ENCODE results near the gene TDP1.

TDP1 gene

DNA sequence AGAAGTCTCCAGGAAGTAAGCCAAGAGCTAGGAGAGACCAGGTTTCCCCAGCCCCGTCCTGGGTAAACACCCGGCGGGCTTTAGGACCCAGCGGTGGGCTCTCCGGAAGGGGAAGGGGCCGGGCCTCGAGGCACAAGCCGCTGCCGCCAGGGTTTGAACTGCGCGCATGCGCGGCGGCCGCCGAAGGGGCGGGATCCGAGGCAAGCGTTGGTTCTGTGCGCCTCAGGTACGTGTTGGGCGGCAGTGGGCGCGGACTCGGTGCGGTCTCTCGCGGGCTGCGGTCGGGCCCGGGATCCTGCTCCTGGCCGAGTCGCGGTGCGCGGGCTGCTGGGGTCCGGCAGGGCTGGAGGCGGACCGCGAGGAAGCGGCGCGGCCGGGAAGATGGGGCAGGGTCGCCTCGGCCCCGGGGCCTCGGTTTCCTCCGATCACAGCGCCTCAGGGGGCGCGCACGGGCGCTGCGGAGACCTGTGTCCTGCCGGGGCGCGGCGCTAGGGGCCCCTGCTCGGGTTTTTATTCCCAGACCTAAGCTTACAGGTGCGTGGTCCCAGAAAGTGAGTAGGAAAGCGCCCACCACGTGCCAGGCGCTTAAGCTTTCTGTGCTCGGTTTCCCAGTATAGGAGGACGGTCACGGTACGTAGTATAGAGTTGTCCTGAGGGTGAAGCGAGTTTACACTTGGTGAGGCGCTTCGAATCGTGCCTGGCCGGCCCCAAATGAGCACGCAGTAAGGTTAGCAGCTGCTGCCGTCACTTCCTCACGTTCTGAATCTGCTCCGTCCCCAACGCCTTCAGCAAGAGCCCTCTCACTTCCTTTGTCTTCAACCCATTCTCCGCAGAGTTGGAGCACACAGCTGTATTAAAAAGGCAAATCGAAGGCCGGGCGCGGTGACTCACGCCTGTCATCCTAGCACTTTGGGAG is at the start of gene TDP1:
TSS of gene TDP1 (plus strand) at position 183 of the 916 bp plus-strand sequence. CDS start 7,188 bp downstream, outside the sequence.
- DNase-seq (ENCODE audit: low spot score) = peak; percentile 95

DNA sequence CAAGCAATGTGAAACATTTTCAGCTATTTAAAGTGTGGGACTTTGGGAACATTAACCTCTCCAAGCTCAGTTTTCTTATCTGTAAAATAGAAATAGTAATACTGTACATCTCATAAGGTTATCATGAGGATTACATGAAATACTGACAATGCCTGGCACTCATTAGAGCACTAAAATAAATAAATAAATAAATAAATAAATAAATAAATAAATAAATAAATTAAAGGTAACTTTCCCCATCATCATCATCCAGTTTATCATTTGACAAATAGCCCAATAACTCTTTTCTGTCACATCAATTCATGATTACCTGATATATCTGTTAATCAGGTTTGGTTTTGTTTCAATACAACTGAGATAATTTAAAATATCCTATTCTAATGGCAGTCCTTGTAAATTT is 49.7 kb upstream of the TDP1 start:
- no peak for DNase-seq (ENCODE audit: low spot score)

- DNase-seq (ENCODE audit: low spot score) = no peak
Measured at GRCh38 chr14:89907655-89908054, 48.1 kb upstream of the TDP1 start.

DNA sequence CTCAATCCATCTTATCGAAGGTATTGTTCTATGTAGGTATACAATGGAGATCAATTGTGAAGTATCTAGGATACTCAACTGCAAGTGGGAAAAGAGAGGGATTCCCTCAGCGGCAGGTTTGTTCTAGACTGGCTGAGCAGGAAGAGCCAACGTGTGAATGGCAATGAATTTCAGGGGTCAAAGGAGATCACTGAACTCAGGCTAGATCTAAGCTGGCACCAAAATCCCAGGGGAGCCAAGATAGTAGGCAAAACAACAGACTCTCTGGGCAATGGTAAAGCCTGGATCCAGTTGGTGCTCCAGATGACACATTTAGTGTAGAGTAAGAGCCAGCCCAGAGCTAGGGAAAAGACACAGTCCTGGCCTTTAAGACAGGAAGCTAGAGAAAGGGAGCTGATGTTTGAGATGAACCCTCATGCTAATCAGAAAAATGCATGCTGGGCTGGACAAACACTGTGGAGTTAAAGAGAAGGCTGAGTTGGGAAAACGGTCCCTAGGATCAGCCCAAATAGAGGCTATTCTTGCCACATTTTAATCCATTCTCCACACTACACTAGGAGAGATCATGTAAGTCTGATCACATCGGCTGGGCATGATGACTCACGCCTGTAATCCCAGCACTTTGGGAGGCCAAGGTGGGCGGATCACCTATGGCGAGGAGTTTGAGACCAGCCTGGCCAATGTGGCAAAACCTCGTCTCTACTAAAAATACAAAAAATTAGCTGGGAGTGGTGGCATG is 46.8 kb upstream of the TDP1 start:
- DNase-seq (ENCODE audit: low spot score) = no peak

DNA sequence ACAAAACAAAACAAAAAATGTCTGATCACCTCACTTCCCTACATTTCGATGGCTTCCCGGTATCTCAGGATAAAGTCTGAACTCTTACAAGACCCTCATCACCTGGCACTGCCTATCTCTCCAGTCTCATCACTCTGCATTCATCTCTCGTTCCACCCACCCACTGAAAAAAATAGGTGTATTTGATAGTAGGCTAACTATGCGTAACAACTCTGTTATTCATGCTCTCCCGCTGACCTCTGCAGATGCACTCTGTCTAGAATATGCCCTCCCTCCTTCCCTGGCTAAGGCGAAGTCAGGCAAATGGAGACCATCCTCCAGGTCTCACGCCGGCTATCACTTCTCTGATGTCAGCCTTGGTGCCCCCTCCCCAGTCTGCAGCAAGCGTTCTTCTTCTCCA is 46.1 kb upstream of the TDP1 start:
- DNase-seq (ENCODE audit: low spot score) = no peak

DNA sequence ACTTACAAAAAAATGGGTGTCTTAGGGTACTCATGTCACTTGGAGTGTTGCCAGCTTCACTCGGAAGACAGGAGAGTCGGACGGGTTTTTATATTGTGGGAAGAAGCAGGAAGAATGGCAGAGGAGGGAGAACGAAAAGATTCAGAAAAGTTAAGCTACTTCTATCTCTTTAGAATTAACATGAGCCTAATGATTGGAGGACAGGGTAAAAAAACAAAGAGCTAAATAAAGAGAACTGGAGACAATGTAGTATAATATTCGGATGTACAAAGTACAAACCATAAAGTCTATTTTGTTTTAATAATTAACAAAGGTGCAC is 45.1 kb upstream of the TDP1 start:
- DNase-seq (ENCODE audit: low spot score) = no peak

GRCh38 chr14:89911010-89911919 is 44.5 kb upstream of the TDP1 start:
- DNase-seq (ENCODE audit: low spot score) = peak; percentile 42

DNA sequence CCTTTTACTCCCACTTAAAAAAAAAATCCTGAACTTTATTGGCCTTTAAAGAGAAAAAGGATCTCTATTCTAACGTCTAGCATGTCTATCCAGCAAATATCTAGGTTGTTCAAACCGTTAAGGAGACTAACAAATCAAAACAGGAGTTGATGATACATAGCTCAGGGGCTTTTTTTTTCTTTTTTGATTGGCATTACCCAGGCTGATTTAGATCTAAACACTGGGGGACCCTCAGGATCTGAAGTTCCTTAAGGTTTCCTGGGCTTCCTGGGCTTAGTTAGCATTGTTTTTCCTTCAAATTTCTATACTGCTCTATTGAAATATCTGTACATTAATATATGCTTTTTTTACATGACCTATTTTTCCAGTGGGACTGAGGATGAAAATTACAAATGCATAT is 43.5 kb upstream of the TDP1 start:
- DNase-seq (ENCODE audit: low spot score) = no peak

GRCh38 chr14:89912667-89913211 is 43.0 kb upstream of the TDP1 start:
- peak; percentile 77 for DNase-seq (ENCODE audit: low spot score)

DNA sequence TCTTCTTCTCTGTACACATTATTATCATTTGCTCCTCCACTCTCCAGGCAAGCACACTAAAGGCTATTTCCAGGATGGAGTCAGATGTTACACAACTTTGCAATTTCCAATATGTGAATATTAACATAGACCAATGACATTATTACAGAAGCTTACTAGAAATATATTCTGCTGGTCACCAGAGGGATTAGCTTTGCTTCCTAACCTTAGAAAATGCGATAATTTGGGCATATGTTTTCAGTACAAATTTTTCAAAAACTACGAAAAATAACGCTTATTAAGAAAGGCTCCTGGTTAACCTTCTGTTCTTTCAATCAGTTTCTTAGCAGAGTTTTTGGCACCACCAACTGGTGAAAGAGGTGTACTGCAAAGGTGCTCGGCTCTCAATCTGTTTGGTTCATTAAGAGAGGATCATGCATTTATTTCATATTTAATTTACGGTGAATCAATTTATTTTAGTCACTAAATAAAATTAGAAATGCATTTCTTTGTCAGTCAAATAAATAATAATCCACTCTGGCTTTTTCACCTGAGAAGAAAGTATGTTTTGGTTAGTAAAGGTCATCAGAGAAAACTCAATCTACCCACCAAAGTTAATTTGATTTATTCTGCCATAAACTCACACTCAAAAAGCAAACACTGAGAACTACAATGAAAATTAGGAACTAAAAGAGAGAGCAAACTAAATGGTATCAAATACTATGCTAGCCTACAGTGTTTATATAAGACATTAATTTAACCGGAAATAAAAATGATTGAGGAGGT is 40.4 kb upstream of the TDP1 start:
- DNase-seq (ENCODE audit: low spot score) = peak; percentile 14

DNA sequence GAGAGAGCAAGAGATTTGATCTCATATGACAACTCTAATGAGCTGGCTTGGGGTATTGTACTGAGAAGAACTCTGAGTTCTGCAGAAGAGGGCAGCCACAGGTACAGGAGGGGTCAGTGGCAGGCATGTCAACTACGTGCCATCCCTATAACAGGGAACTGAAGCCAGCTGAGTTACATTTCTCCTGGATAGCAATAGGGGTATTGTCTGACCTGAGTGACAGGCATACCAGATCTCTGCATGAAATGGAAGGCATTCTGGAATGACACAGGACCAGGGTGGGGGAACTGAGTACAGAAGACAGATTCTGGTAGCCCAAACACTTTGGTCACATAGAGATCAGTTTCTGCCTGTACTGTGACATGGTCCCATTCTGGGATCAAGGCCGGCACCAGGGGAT is 37.0 kb upstream of the TDP1 start:
- DNase-seq (ENCODE audit: low spot score) = no peak

- no peak for DNase-seq (ENCODE audit: low spot score)
Measured at GRCh38 chr14:89920056-89920455, 35.7 kb upstream of the TDP1 start.

DNA sequence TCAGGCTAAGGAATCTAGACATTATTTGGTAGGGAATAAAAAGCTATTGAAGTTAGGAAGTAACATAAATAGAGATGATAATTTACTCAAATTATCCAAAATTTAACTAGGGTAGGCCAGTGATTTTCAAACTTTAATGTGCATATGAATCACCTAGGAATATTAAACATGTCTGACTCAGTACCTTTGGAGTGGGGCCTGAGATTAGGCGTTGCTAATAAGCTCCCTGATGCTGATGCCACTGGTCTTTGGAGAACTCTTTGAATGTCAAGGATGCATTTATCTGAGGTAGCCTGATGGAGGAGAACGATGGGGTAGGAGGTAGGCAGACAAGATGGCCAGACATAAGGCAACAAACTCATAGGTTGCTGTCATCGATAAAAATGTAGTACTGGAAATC is 34.4 kb upstream of the TDP1 start:
- no peak for DNase-seq (ENCODE audit: low spot score)

DNA sequence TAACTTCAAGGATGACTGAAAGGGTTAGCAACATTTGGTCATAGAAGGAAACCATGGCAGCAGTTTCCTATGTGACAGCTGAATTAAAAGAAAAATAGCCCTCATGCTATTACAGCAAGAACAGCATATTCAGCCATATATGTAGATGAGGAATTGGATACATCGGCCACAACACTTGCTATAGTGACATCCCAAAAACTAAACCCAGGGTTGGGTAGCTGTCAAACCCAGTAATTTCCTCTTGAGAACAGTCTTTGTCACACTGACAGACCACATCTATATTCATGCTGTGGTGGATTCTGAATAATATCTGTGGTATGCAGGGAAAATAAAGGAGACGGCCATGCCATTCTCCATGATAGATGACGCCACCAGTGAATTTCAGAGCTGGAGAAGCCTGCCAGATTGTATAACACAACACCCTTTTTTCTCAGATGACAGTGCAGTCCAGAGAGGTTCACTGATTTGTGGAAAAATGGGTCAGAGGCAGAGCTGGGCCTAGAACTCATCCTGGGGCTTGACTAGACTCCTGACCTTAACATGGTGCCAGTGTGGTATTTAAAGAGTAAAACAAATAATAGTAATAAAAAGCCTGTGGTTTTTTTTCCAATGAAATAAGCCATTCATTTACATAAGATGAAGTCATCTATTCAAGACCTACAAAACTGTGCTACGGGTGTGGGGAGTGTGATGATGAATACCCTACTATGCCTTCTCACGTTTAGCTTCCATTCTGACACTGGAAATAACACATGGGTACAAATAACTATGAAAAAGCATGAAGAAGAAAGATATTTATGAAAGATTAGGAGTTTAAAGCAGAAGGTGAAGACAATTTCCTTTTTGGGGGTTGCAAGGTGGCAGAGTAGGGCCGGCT is 33.5 kb upstream of the TDP1 start:
- peak; percentile 60 for DNase-seq (ENCODE audit: low spot score)

- DNase-seq (ENCODE audit: low spot score) = no peak
Measured at GRCh38 chr14:89924268-89924667, 31.5 kb upstream of the TDP1 start.

- DNase-seq (ENCODE audit: low spot score) = peak; percentile 42
Measured at GRCh38 chr14:89926694-89927093, 29.0 kb upstream of the TDP1 start.

GRCh38 chr14:89927186-89927865 is 28.4 kb upstream of the TDP1 start:
- no peak for DNase-seq (ENCODE audit: low spot score)

DNA sequence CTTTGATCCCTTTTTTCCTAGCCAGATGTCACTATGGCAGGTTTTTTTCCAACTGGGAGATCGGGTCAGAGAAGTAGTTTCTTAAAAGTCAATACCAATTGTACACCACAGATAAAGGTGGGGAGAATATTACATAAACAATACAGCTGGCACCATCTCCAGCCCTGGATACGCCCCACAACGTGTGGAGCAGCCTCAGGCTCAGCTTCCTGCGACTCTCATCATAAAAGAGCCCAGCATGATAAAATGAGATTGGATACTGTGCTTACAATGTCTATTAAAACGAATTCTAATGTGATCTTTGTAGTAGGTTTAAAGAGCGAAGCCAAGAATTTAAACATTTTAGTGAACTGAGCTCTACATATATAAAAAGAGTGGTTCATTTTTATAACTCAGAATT is 22.7 kb upstream of the TDP1 start:
- DNase-seq (ENCODE audit: low spot score) = no peak

- DNase-seq (ENCODE audit: low spot score) = no peak
Measured at GRCh38 chr14:89936654-89937185, 19.0 kb upstream of the TDP1 start.

Measured in hepatic stellate cell (primary cell).